HG03108 (cell line): ENCODE measurements around the gene RFTN2.
A peak's percentile ranks its signal among the peaks of the same experiment; 100 is the strongest.
"Not testable (repeated sequence)": the region's sequence is repeated elsewhere in the genome, so short reads cannot be mapped to it uniquely, and the experiment has no call there.

Experiments used
- ATAC-seq: cut with Tn5 transposase; IDR thresholded peaks from one replicate; pipeline ENCODE4 v1.9.1; 2021; ENCODE audit warnings: moderate library complexity; ENCODE audit not compliant: unreplicated experiment

Gene RFTN2

GRCh38 chr2:197606180-197606579 is 69.2 kb downstream of the RFTN2 start:
- peak; percentile 90 for ATAC-seq

GRCh38 chr2:197604117-197604860 is 71.1 kb downstream of the RFTN2 start:
- ATAC-seq, result no peak

GRCh38 chr2:197601726-197602125 is 73.7 kb downstream of the RFTN2 start:
- no peak for ATAC-seq

- ATAC-seq, result no peak
Observed at GRCh38 chr2:197600306-197600705, 75.1 kb downstream of the RFTN2 start.

GRCh38 chr2:197599285-197599965 is 76.0 kb downstream of the RFTN2 start:
- ATAC-seq, result peak; percentile 43

GRCh38 chr2:197598450-197598849 is 76.9 kb downstream of the RFTN2 start:
- no peak for ATAC-seq

GRCh38 chr2:197597166-197597565 is 78.2 kb downstream of the RFTN2 start:
- no peak for ATAC-seq

- no peak for ATAC-seq
Observed at GRCh38 chr2:197596766-197597165, 78.6 kb downstream of the RFTN2 start.

GRCh38 chr2:197591339-197592072 is 83.9 kb downstream of the RFTN2 start:
- no peak for ATAC-seq

GRCh38 chr2:197587255-197587654 is 88.1 kb downstream of the RFTN2 start:
- ATAC-seq, result not testable (repeated sequence)

GRCh38 chr2:197580166-197580565 is 95.2 kb downstream of the RFTN2 start:
- ATAC-seq, result not testable (repeated sequence)

GRCh38 chr2:197578294-197578693 is 97.1 kb downstream of the RFTN2 start:
- not testable (repeated sequence) for ATAC-seq

GRCh38 chr2:197577446-197577845 is 97.9 kb downstream of the RFTN2 start:
- no peak for ATAC-seq

GRCh38 chr2:197576631-197577030 is 98.8 kb downstream of the RFTN2 start:
- ATAC-seq, result no peak

- no peak for ATAC-seq
Observed at GRCh38 chr2:197575987-197576386, 99.4 kb downstream of the RFTN2 start.

- no peak for ATAC-seq
Observed at GRCh38 chr2:197573608-197574007, 101.8 kb downstream of the RFTN2 start.

- no peak for ATAC-seq
Observed at GRCh38 chr2:197571627-197572271, 103.6 kb downstream of the RFTN2 start.

- ATAC-seq, result no peak
Observed at GRCh38 chr2:197560146-197560665, 115.2 kb downstream of the RFTN2 start.

- no peak for ATAC-seq
Observed at GRCh38 chr2:197559681-197560080, 115.7 kb downstream of the RFTN2 start.

GRCh38 chr2:197558393-197558792 is 117.0 kb downstream of the RFTN2 start:
- no peak for ATAC-seq

- no peak for ATAC-seq
Observed at GRCh38 chr2:197556456-197556855, 118.9 kb downstream of the RFTN2 start.
